ENCODE measurements around the gene EHMT1.

DNA sequence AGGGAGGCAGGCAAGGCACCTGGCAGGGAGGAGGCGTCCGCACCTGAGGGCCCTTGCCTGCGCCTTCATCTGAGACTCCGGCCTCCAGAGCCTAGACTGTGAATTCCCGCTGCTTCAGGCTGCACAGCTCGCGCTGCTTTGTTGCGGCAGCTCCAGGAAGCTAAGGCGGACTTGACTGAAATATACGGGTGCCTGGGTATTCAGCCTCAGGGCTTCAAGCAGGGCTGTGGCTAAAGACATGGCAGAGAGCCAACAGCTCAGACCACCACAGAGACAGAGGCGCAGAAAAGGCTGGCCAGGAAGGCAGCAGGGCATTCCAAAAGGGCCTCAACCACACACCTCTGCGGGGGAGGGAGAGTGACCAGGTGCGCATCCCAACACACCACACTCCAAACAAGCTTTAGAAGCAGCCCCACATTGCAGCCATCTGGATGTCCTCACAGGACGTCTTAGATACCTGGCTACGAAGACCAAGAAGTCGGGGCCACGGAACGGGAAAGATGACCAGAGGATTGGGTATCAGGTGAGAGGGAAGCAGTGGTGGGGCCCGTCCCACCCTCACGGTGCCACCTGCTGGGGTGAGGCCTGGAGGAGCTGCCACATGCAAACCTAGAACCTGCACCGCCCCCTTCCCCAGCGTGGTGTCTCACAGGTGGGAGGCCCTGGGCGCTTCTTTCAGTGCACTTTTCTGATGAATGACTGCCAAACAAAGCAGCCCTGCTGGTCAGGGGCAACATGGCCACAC lies 38.4 kb upstream of the EHMT1 start:
- TF ChIP-seq POLR2AphosphoS5 (IDR thresholded peaks at IDR 0.05; ENCODE audit: low read depth, low read length) (peak; percentile 44), POLR2A (IDR thresholded peaks at IDR 0.05; ENCODE audit: low read depth, low read length) (0 out of 2 replicates have a peak, but pooled peaks have one; percentile 29)
